KMS-11 (cell line): ENCODE results near the gene NTHL1.

Experiments
- H2AFZ ChIP-seq: fragments of 200-600 bp; sonication (generic); 2 replicates; pipeline ENCODE4 v1.6.1; 2016; ENCODE audit warnings: antibody characterized with exemption, mixed run types, low read depth
- H3K27ac ChIP-seq: fragments of 200-600 bp; sonication (generic); 2 replicates; pipeline ENCODE4 v1.6.1; 2016; ENCODE audit warnings: mild to moderate bottlenecking, mixed run types
- H3K27me3 ChIP-seq: fragments of 200-600 bp; sonication (generic); 2 replicates; pipeline ENCODE4 v1.6.1; 2017; ENCODE audit warnings: mild to moderate bottlenecking, low read depth, mixed run types, moderate library complexity; ENCODE audit not compliant: insufficient read depth
- H3K36me3 ChIP-seq: fragments of 200-600 bp; sonication (generic); 2 replicates; pipeline ENCODE4 v1.6.1; 2017; ENCODE audit warnings: mild to moderate bottlenecking, mixed run types; ENCODE audit not compliant: insufficient read depth
- H3K4me1 ChIP-seq: fragments of 200-600 bp; sonication (generic); 2 replicates; pipeline ENCODE4 v1.6.1; 2016; ENCODE audit warnings: mild to moderate bottlenecking, low read depth, mixed run types; ENCODE audit not compliant: poor library complexity, severe bottlenecking
- H3K4me2 ChIP-seq: fragments of 200-600 bp; sonication (generic); 2 replicates; pipeline ENCODE4 v1.7.0; 2016; ENCODE audit warnings: mild to moderate bottlenecking, mixed run types
- H3K4me3 ChIP-seq: fragments of 200-600 bp; sonication (generic); IDR thresholded peaks from 2 replicates; pipeline ENCODE4 v1.6.1; 2017; ENCODE audit warnings: low read depth, low read length, mixed read lengths; ENCODE audit not compliant: insufficient read depth
- H3K79me2 ChIP-seq: fragments of 200-600 bp; sonication (generic); 2 replicates; pipeline ENCODE4 v1.6.1; 2016; ENCODE audit warnings: low read depth, mixed run types; ENCODE audit not compliant: insufficient read depth
- H3K9ac ChIP-seq: fragments of 200-600 bp; sonication (generic); 2 replicates; pipeline ENCODE4 v1.6.1; 2016; ENCODE audit warnings: mild to moderate bottlenecking, mixed run types
- H4K20me1 ChIP-seq: fragments of 200-600 bp; sonication (generic); 2 replicates; pipeline ENCODE4 v1.6.1; 2016; ENCODE audit warnings: mild to moderate bottlenecking, mixed run types; ENCODE audit not compliant: insufficient read depth
- TF ChIP-seq, protein P1 (sequence below): fragments of 200-600 bp; sonication (generic); conservative IDR thresholded peaks from 2 replicates; pipeline ENCODE4 v1.6.1; 2017; ENCODE audit warnings: low read depth, mild to moderate bottlenecking, antibody characterized with exemption, low read length, moderate library complexity, mixed read lengths

NTHL1 gene

DNA sequence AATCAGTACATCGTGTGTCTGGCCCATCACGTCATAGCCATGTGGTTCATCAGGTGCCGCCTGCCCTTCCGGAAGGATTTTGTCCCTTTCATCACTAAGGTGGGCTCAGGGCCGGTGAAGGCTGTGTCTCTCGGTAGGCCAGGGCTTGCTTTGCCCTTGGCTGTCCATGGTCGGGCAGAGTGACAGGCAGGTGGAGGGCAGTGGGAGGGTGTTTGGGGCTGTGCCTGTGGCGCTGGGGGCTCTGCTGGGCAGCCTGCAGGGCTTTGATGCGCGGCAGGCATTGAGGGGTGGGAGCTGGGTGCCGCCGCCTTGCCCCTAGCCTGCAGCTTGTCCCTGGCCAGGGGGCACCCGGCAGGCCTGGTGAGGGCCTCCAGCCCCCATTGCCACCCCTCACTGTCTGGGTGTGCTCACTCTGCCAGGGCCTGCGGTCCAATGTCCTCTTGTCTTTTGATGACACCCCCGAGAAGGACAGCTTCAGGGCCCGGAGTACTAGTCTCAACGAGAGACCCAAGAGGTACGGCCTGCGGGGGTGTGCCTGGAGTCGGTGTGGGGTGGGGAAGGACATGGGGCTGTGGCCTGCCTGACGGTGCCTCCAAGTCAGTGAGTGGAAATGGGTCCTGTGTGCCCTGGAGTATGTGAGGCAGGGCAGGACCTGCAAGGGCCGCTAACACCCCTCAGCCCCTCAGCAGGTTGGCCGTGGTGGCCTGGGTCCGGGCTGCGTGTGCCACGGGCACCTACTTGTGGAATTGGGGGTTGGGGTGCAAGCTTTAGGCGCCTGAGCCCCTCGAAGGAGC, 28.6 kb upstream of the NTHL1 start:
- Histone ChIP-seq H4K20me1 (no peaks in the 10 kb centered on the region), H3K9ac (no peak overlapping the region), H3K27me3 (no peaks in the 10 kb centered on the region), H3K79me2 (no peaks in the 10 kb centered on the region), H3K36me3 (no peaks in the 10 kb centered on the region), H3K4me3 (no peak overlapping the region), H2AFZ (no peak overlapping the region), H3K4me1 (no peaks in the 10 kb centered on the region), H3K27ac (no peak overlapping the region), H3K4me2 (no peak overlapping the region)
- TF ChIP-seq, protein P1, sequence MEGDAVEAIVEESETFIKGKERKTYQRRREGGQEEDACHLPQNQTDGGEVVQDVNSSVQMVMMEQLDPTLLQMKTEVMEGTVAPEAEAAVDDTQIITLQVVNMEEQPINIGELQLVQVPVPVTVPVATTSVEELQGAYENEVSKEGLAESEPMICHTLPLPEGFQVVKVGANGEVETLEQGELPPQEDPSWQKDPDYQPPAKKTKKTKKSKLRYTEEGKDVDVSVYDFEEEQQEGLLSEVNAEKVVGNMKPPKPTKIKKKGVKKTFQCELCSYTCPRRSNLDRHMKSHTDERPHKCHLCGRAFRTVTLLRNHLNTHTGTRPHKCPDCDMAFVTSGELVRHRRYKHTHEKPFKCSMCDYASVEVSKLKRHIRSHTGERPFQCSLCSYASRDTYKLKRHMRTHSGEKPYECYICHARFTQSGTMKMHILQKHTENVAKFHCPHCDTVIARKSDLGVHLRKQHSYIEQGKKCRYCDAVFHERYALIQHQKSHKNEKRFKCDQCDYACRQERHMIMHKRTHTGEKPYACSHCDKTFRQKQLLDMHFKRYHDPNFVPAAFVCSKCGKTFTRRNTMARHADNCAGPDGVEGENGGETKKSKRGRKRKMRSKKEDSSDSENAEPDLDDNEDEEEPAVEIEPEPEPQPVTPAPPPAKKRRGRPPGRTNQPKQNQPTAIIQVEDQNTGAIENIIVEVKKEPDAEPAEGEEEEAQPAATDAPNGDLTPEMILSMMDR: no peak

DNA sequence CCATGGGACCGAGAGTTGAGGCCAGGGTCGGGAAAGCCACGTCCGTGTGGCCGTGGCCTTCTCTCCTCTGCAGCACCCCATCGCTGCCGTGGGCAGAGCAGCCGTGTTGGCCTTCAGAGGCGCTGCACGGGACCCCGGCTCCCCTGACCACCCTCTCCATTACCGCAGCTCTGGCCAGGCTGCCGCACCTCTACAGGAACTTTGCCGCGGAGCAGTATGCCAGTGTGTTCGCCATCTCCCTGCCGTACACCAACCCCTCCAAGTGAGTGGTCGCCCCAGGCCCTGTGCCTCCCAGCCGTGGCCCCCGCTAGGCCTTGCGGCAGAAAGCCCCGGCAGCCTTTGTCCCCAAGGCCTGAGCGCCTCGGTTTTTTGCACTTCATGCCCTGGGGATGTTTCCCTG, 28.0 kb upstream of the NTHL1 start:
- Histone ChIP-seq H3K27ac (no peak overlapping the region), H3K36me3 (no peaks in the 10 kb centered on the region), H4K20me1 (no peaks in the 10 kb centered on the region), H3K79me2 (no peaks in the 10 kb centered on the region), H3K27me3 (no peaks in the 10 kb centered on the region), H3K4me3 (no peak overlapping the region), H2AFZ (no peak overlapping the region), H3K9ac (no peak overlapping the region), H3K4me2 (no peak overlapping the region), H3K4me1 (no peaks in the 10 kb centered on the region)
- TF ChIP-seq, protein P1: no peak

DNA sequence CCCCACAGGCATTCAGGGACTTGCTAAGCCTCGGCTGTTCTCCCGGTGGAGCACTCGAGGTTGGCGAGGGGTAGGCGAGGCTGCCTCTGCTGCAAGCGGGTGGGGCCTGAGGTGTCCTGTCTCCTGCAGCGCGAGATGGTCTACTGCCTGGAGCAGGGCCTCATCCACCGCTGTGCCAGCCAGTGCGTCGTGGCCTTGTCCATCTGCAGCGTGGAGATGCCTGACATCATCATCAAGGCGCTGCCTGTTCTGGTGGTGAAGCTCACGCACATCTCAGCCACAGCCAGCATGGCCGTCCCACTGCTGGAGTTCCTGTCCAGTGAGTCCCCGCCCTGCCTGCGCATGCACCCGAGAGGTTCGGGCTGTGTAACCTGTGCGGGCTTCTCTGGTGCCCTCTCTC, 26.4 kb upstream of the NTHL1 start:
- H3K27me3 ChIP-seq: no peaks in the 10 kb centered on the region
- no peak overlapping the region for H3K4me2 ChIP-seq
- H4K20me1 ChIP-seq: no peaks in the 10 kb centered on the region
- H3K27ac ChIP-seq: no peak overlapping the region
- TF ChIP-seq, protein P1: no peak
- H3K79me2 ChIP-seq: no peaks in the 10 kb centered on the region
- no peak overlapping the region for H2AFZ ChIP-seq
- no peak overlapping the region for H3K4me3 ChIP-seq
- no peaks in the 10 kb centered on the region for H3K4me1 ChIP-seq
- H3K36me3 ChIP-seq: no peaks in the 10 kb centered on the region
- H3K9ac ChIP-seq: no peak overlapping the region

DNA sequence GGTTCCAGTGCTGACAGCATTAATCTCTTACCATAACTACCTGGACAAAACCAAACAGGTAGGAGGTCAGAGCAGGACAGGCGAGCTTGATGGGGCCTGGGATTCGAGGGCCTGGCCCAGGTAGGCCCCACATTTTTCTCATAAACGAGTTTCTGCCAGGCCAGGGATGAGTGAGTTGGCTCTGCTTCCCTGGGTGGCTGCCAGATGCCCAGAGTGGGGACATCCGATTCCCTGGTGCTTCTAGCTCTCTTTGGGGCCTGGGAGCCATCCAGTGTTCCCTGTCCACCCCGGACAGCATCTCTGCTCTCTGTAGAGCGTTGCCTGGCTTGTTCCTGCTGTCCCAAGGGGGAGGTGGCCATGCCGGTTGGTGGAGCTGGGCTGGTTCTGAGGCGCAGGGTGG, 25.3 kb upstream of the NTHL1 start:
- Histone ChIP-seq H3K9ac (no peak overlapping the region), H4K20me1 (no peaks in the 10 kb centered on the region), H3K4me3 (no peak overlapping the region), H3K27ac (no peak overlapping the region), H3K4me1 (no peaks in the 10 kb centered on the region), H3K36me3 (no peaks in the 10 kb centered on the region), H2AFZ (no peak overlapping the region), H3K4me2 (no peak overlapping the region), H3K79me2 (no peaks in the 10 kb centered on the region), H3K27me3 (no peaks in the 10 kb centered on the region)
- TF ChIP-seq, protein P1: no peak
